ENCODE measurements around the gene ATXN7L1. TPM values are rescaled to one million over a fixed set of nuclear protein-coding genes. Genes with fewer than 3 reads are reported as not detected.

Gene ATXN7L1
- total and polyA plus RNA-seq, 2 of the 8 experiments (the other 6 are each of a cell fraction or from before 2014, with no cell fraction given), result 14.3 to 34.0 TPM

- TF ChIP-seq YY1 (IDR thresholded peaks at IDR 0.05; ENCODE audit: low read depth, low read length), result peak; percentile 32; the same call in 1 of the 2 replicates
Measured at GRCh38 chr7:105589356-105590077, 286.9 kb downstream of the ATXN7L1 start (continued).

Data from H1 (cell line).